Measurements from ENCODE around the gene PAPPA. TPM values are rescaled to one million over a fixed set of nuclear protein-coding genes. Genes with fewer than 3 reads are reported as not detected.

PAPPA gene
- polyA plus RNA-seq, 2 donors = 0.98 to 1.1 TPM

- H3K4me1 ChIP-seq (ENCODE audit: control insufficient read depth in 2 of 2, insufficient read depth in 2 of 2, low read length in 1 of 2) = no peaks in the 10 kb centered on the region
- no peaks in the 10 kb centered on the region for H3K36me3 ChIP-seq (ENCODE audit: control insufficient read depth in 2 of 2, insufficient read depth in 2 of 2, low read length in 1 of 2)
- H3K27ac ChIP-seq (ENCODE audit: low read depth in 2 of 2, low read length in 1 of 2) = no peak overlapping the region
- H3K4me3 ChIP-seq (ENCODE audit: low read depth in 1 of 2, low read length in 2 of 2) = no peak overlapping the region
- no peaks in the 10 kb centered on the region for H3K9me3 ChIP-seq (ENCODE audit: control insufficient read depth in 2 of 2, insufficient read depth in 1 of 2, low read depth in 1 of 2, low read length in 1 of 2)
- no peaks in the 10 kb centered on the region for H3K27me3 ChIP-seq (ENCODE audit: control insufficient read depth in 1 of 2, insufficient read depth in 2 of 2, low read length in 2 of 2)
Observed at GRCh38 chr9:116193636-116194035, 40.0 kb downstream of the PAPPA start.

GRCh38 chr9:116196806-116197205, 43.2 kb downstream of the PAPPA start:
- WGBS, 2 donors = 75 to 81% methylated on average over 2 of the region's 2 CpGs
- no peaks in the 10 kb centered on the region for H3K36me3 ChIP-seq (ENCODE audit: control insufficient read depth in 2 of 2, insufficient read depth in 2 of 2, low read length in 1 of 2)
- H3K27me3 ChIP-seq (ENCODE audit: control insufficient read depth in 1 of 2, insufficient read depth in 2 of 2, low read length in 2 of 2) = no peaks in the 10 kb centered on the region
- no peak overlapping the region for H3K4me3 ChIP-seq (ENCODE audit: low read depth in 1 of 2, low read length in 2 of 2)
- H3K27ac ChIP-seq (ENCODE audit: low read depth in 2 of 2, low read length in 1 of 2) = no peak overlapping the region
- H3K9me3 ChIP-seq (ENCODE audit: control insufficient read depth in 2 of 2, insufficient read depth in 1 of 2, low read depth in 1 of 2, low read length in 1 of 2) = no peaks in the 10 kb centered on the region
- peaks cover 0 to 2% of the 10 kb centered on the region in 2 donors for H3K4me1 ChIP-seq (ENCODE audit: control insufficient read depth in 2 of 2, insufficient read depth in 2 of 2, low read length in 1 of 2)

- Histone ChIP-seq H3K4me1 (ENCODE audit: control insufficient read depth in 2 of 2, insufficient read depth in 2 of 2, low read length in 1 of 2) (peaks cover 0 to 2% of the 10 kb centered on the region in 2 donors), H3K27ac (ENCODE audit: low read depth in 2 of 2, low read length in 1 of 2) (no peak overlapping the region), H3K9me3 (ENCODE audit: control insufficient read depth in 2 of 2, insufficient read depth in 1 of 2, low read depth in 1 of 2, low read length in 1 of 2) (no peaks in the 10 kb centered on the region), H3K4me3 (ENCODE audit: low read depth in 1 of 2, low read length in 2 of 2) (no peak overlapping the region), H3K36me3 (ENCODE audit: control insufficient read depth in 2 of 2, insufficient read depth in 2 of 2, low read length in 1 of 2) (no peaks in the 10 kb centered on the region), H3K27me3 (ENCODE audit: control insufficient read depth in 1 of 2, insufficient read depth in 2 of 2, low read length in 2 of 2) (no peaks in the 10 kb centered on the region)
- 70 to 79% methylated on average over 4 of the region's 4 CpGs for WGBS, 2 donors
Observed at GRCh38 chr9:116198344-116198743, 44.8 kb downstream of the PAPPA start.

GRCh38 chr9:116202219-116202912, 48.8 kb downstream of the PAPPA start:
- no peaks in the 10 kb centered on the region for H3K27me3 ChIP-seq (ENCODE audit: control insufficient read depth in 1 of 2, insufficient read depth in 2 of 2, low read length in 2 of 2)
- H3K9me3 ChIP-seq (ENCODE audit: control insufficient read depth in 2 of 2, insufficient read depth in 1 of 2, low read depth in 1 of 2, low read length in 1 of 2) = no peaks in the 10 kb centered on the region
- WGBS, 2 donors = 45 to 50% methylated on average over 5 of the region's 5 CpGs
- H3K4me1 ChIP-seq (ENCODE audit: control insufficient read depth in 2 of 2, insufficient read depth in 2 of 2, low read length in 1 of 2) = peaks cover 0 to 2% of the 10 kb centered on the region in 2 donors
- no peak overlapping the region for H3K4me3 ChIP-seq (ENCODE audit: low read depth in 1 of 2, low read length in 2 of 2)
- H3K36me3 ChIP-seq (ENCODE audit: control insufficient read depth in 2 of 2, insufficient read depth in 2 of 2, low read length in 1 of 2) = no peaks in the 10 kb centered on the region
- no peak overlapping the region for H3K27ac ChIP-seq (ENCODE audit: low read depth in 2 of 2, low read length in 1 of 2)

- WGBS, 2 donors = 77 to 81% methylated on average over 5 of the region's 5 CpGs
- Histone ChIP-seq H3K9me3 (ENCODE audit: control insufficient read depth in 2 of 2, insufficient read depth in 1 of 2, low read depth in 1 of 2, low read length in 1 of 2) (no peaks in the 10 kb centered on the region), H3K4me1 (ENCODE audit: control insufficient read depth in 2 of 2, insufficient read depth in 2 of 2, low read length in 1 of 2) (peaks cover 0 to 2% of the 10 kb centered on the region in 2 donors), H3K27me3 (ENCODE audit: control insufficient read depth in 1 of 2, insufficient read depth in 2 of 2, low read length in 2 of 2) (no peaks in the 10 kb centered on the region), H3K27ac (ENCODE audit: low read depth in 2 of 2, low read length in 1 of 2) (no peak overlapping the region), H3K4me3 (ENCODE audit: low read depth in 1 of 2, low read length in 2 of 2) (no peak overlapping the region), H3K36me3 (ENCODE audit: control insufficient read depth in 2 of 2, insufficient read depth in 2 of 2, low read length in 1 of 2) (no peaks in the 10 kb centered on the region)
Observed at GRCh38 chr9:116204252-116204882, 50.8 kb downstream of the PAPPA start.

GRCh38 chr9:116207371-116208111, 54.0 kb downstream of the PAPPA start:
- Histone ChIP-seq H3K4me3 (ENCODE audit: low read depth in 1 of 2, low read length in 2 of 2) (no peak overlapping the region), H3K4me1 (ENCODE audit: control insufficient read depth in 2 of 2, insufficient read depth in 2 of 2, low read length in 1 of 2) (no peaks in the 10 kb centered on the region), H3K27me3 (ENCODE audit: control insufficient read depth in 1 of 2, insufficient read depth in 2 of 2, low read length in 2 of 2) (no peaks in the 10 kb centered on the region), H3K9me3 (ENCODE audit: control insufficient read depth in 2 of 2, insufficient read depth in 1 of 2, low read depth in 1 of 2, low read length in 1 of 2) (no peaks in the 10 kb centered on the region), H3K36me3 (ENCODE audit: control insufficient read depth in 2 of 2, insufficient read depth in 2 of 2, low read length in 1 of 2) (no peaks in the 10 kb centered on the region), H3K27ac (ENCODE audit: low read depth in 2 of 2, low read length in 1 of 2) (no peak overlapping the region)
- WGBS, 2 donors = 92 to 93% methylated on average over 4 of the region's 4 CpGs

GRCh38 chr9:116208417-116209232, 55.0 kb downstream of the PAPPA start:
- Histone ChIP-seq H3K27ac (ENCODE audit: low read depth in 2 of 2, low read length in 1 of 2) (no peak overlapping the region), H3K27me3 (ENCODE audit: control insufficient read depth in 1 of 2, insufficient read depth in 2 of 2, low read length in 2 of 2) (no peaks in the 10 kb centered on the region), H3K36me3 (ENCODE audit: control insufficient read depth in 2 of 2, insufficient read depth in 2 of 2, low read length in 1 of 2) (no peaks in the 10 kb centered on the region), H3K4me3 (ENCODE audit: low read depth in 1 of 2, low read length in 2 of 2) (no peak overlapping the region), H3K4me1 (ENCODE audit: control insufficient read depth in 2 of 2, insufficient read depth in 2 of 2, low read length in 1 of 2) (no peaks in the 10 kb centered on the region), H3K9me3 (ENCODE audit: control insufficient read depth in 2 of 2, insufficient read depth in 1 of 2, low read depth in 1 of 2, low read length in 1 of 2) (no peaks in the 10 kb centered on the region)
- WGBS, 2 donors = 72 to 77% methylated on average over 5 of the region's 5 CpGs

GRCh38 chr9:116209414-116210116, 56.0 kb downstream of the PAPPA start:
- H3K4me3 ChIP-seq (ENCODE audit: low read depth in 1 of 2, low read length in 2 of 2) = no peak overlapping the region
- no peaks in the 10 kb centered on the region for H3K27me3 ChIP-seq (ENCODE audit: control insufficient read depth in 1 of 2, insufficient read depth in 2 of 2, low read length in 2 of 2)
- WGBS, 2 donors = 88 to 94% methylated on average over 1 of the region's 1 CpG
- no peaks in the 10 kb centered on the region for H3K36me3 ChIP-seq (ENCODE audit: control insufficient read depth in 2 of 2, insufficient read depth in 2 of 2, low read length in 1 of 2)
- H3K27ac ChIP-seq (ENCODE audit: low read depth in 2 of 2, low read length in 1 of 2) = no peak overlapping the region
- H3K4me1 ChIP-seq (ENCODE audit: control insufficient read depth in 2 of 2, insufficient read depth in 2 of 2, low read length in 1 of 2) = no peaks in the 10 kb centered on the region
- no peaks in the 10 kb centered on the region for H3K9me3 ChIP-seq (ENCODE audit: control insufficient read depth in 2 of 2, insufficient read depth in 1 of 2, low read depth in 1 of 2, low read length in 1 of 2)

Data from esophagus (tissue), 2 donors.